HG03175 (cell line): ENCODE results near the gene VAMP8.
"Not testable (repeated sequence)": the region's sequence is repeated elsewhere in the genome, so short reads cannot be mapped to it uniquely, and the experiment has no call there.

Experiments
- ATAC-seq: cut with Tn5 transposase; IDR thresholded peaks from one replicate; pipeline ENCODE4 v1.9.1; 2021; ENCODE audit warnings: mild to moderate bottlenecking, moderate library complexity; ENCODE audit not compliant: unreplicated experiment

The VAMP8 gene

GRCh38 chr2:85579266-85579935 is 2.0 kb downstream of the VAMP8 start:
- no peak for ATAC-seq

GRCh38 chr2:85580206-85580605 is 2.8 kb downstream of the VAMP8 start:
- no peak for ATAC-seq

- ATAC-seq = no peak
Measured at GRCh38 chr2:85582492-85582891, 5.1 kb downstream of the VAMP8 start.

GRCh38 chr2:85583667-85584353 is 6.4 kb downstream of the VAMP8 start:
- ATAC-seq = peak; percentile 57

GRCh38 chr2:85584354-85584856 is 7.0 kb downstream of the VAMP8 start, which contains the start of gene VAMP5:
TSS of gene VAMP5 (plus strand) at chr2:85584431. CDS start at chr2:85584491, 60 bp downstream.
- ATAC-seq = no peak

- no peak for ATAC-seq
Measured at GRCh38 chr2:85584857-85585780, 7.7 kb downstream of the VAMP8 start.

- no peak for ATAC-seq
Measured at GRCh38 chr2:85585781-85586105, 8.4 kb downstream of the VAMP8 start.

GRCh38 chr2:85588236-85588635 is 10.8 kb downstream of the VAMP8 start:
- no peak for ATAC-seq

- ATAC-seq = no peak
Measured at GRCh38 chr2:85588645-85589044, 11.3 kb downstream of the VAMP8 start.

- no peak for ATAC-seq
Measured at GRCh38 chr2:85589181-85589580, 11.8 kb downstream of the VAMP8 start.

GRCh38 chr2:85589982-85590791 is 12.8 kb downstream of the VAMP8 start:
- ATAC-seq = no peak

GRCh38 chr2:85590950-85591349 is 13.6 kb downstream of the VAMP8 start:
- ATAC-seq = no peak

GRCh38 chr2:85591563-85591962 is 14.2 kb downstream of the VAMP8 start:
- no peak for ATAC-seq

GRCh38 chr2:85592299-85592698 is 14.9 kb downstream of the VAMP8 start:
- not testable (repeated sequence) for ATAC-seq

GRCh38 chr2:85593023-85593422 is 15.6 kb downstream of the VAMP8 start:
- no peak for ATAC-seq

- no peak for ATAC-seq
Measured at GRCh38 chr2:85594715-85595300, 17.4 kb downstream of the VAMP8 start.

GRCh38 chr2:85595301-85596025 is 18.1 kb downstream of the VAMP8 start, which contains the start of gene RNF181:
TSS of gene RNF181 (plus strand) at chr2:85595745. CDS start at chr2:85595764, 19 bp downstream.
- ATAC-seq = peak; percentile 99

- no peak for ATAC-seq
Measured at GRCh38 chr2:85596026-85596333, 18.6 kb downstream of the VAMP8 start.

GRCh38 chr2:85596486-85597143 is 19.2 kb downstream of the VAMP8 start:
- no peak for ATAC-seq
